Right renal pelvis (tissue), 4 donors: ENCODE results near the gene SRP68. TPM values are rescaled to one million over a fixed set of nuclear protein-coding genes. Genes with fewer than 3 reads are reported as not detected.

Source experiments
- DNase-seq, 4 donors: peaks; one replicate each; pipeline ENCODE4 v3.0.0-alpha.2; 2013; ENCODE audit warnings: low read depth in 4 of 4, low spot score in 3 of 4, missing footprints in 1 of 4
- polyA plus RNA-seq, 4 donors: library from polyadenylated mRNA; unstranded; fragments of 120-200 nt; gene quantifications; one replicate each; pipeline ENCODE4 v1.2.1, GENCODE V29; 2013; ENCODE audit not compliant: insufficient read length in 4 of 4

SRP68 gene
- polyA plus RNA-seq, 4 donors, result 102 to 115 (median 110) TPM

- no peak for DNase-seq
Measured at GRCh38 chr17:76022973-76023899, 49.1 kb downstream of the SRP68 start.

GRCh38 chr17:76022285-76022684 is 50.0 kb downstream of the SRP68 start:
- DNase-seq, result no peak

- DNase-seq, result no peak
Measured at GRCh38 chr17:76019833-76020467, 52.4 kb downstream of the SRP68 start.

- DNase-seq, result no peak
Measured at GRCh38 chr17:76018801-76019200, 53.5 kb downstream of the SRP68 start.

GRCh38 chr17:76018340-76018680 is 54.0 kb downstream of the SRP68 start:
- no peak for DNase-seq

- no peak for DNase-seq
Measured at GRCh38 chr17:76017481-76018339, 54.6 kb downstream of the SRP68 start.

GRCh38 chr17:76014925-76015261 is 57.4 kb downstream of the SRP68 start:
- no peak for DNase-seq

- no peak for DNase-seq
Measured at GRCh38 chr17:76014100-76014924, 58.0 kb downstream of the SRP68 start.

- DNase-seq, result no peak
Measured at GRCh38 chr17:76013377-76013932, 58.9 kb downstream of the SRP68 start.

GRCh38 chr17:76011951-76012350 is 60.4 kb downstream of the SRP68 start:
- DNase-seq, result no peak

GRCh38 chr17:76009969-76010661 is 62.2 kb downstream of the SRP68 start:
- no peak for DNase-seq

- no peak for DNase-seq
Measured at GRCh38 chr17:76009447-76009846, 62.9 kb downstream of the SRP68 start.

GRCh38 chr17:76008630-76009425 is 63.5 kb downstream of the SRP68 start:
- no peak for DNase-seq

GRCh38 chr17:76008208-76008607 is 64.1 kb downstream of the SRP68 start:
- DNase-seq, result no peak

GRCh38 chr17:76007850-76008165 is 64.5 kb downstream of the SRP68 start:
- DNase-seq, result no peak

GRCh38 chr17:76007131-76007849 is 65.0 kb downstream of the SRP68 start:
- DNase-seq, result no peak

- DNase-seq, result no peak
Measured at GRCh38 chr17:76005263-76006149, 66.8 kb downstream of the SRP68 start.
